Endodermal cell (in vitro differentiated cells): ENCODE results near the gene NCK1. TPM values are rescaled to one million over a fixed set of nuclear protein-coding genes. Genes with fewer than 3 reads are reported as not detected.
"Not testable (repeated sequence)": the region's sequence is repeated elsewhere in the genome, so short reads cannot be mapped to it uniquely, and the experiment has no call there.

Experiments used
- DNase-seq: peaks from one replicate; pipeline ENCODE4 v3.0.0-alpha.2; 2017
- H3K27ac ChIP-seq: 2 replicates; pipeline ENCODE4 v1.5.1; 2013; ENCODE audit warnings: mild to moderate bottlenecking, low read depth, low read length, moderate library complexity
- H3K27me3 ChIP-seq: 2 replicates; pipeline ENCODE4 v1.6.1; 2013; ENCODE audit warnings: mild to moderate bottlenecking, low read length, moderate library complexity; ENCODE audit not compliant: insufficient read depth, control insufficient read depth, poor library complexity, severe bottlenecking
- H3K36me3 ChIP-seq: 2 replicates; pipeline ENCODE4 v1.7.0; 2013; ENCODE audit warnings: mild to moderate bottlenecking, low read length, moderate library complexity; ENCODE audit not compliant: control insufficient read depth, insufficient read depth
- H3K4me1 ChIP-seq: one replicate; pipeline ENCODE4 v1.7.0; 2013; ENCODE audit warnings: low read length; ENCODE audit not compliant: control insufficient read depth, insufficient read depth
- H3K4me3 ChIP-seq: 2 replicates; pipeline ENCODE4 v1.5.1; 2013; ENCODE audit warnings: mild to moderate bottlenecking, low read length, moderate library complexity
- H3K9ac ChIP-seq: 2 replicates; pipeline ENCODE4 v1.6.1; 2013; ENCODE audit warnings: mild to moderate bottlenecking, low read length, moderate library complexity; ENCODE audit not compliant: poor library complexity, severe bottlenecking; ENCODE audit errors: extremely low read depth
- H3K9me3 ChIP-seq: 2 replicates; pipeline ENCODE4 v1.6.1; 2013; ENCODE audit warnings: mild to moderate bottlenecking, low read length, moderate library complexity; ENCODE audit not compliant: control insufficient read depth
- H3K27ac Mint-ChIP-seq: 2 replicates; pipeline ENCODE4 v1.8.0; 2020; ENCODE audit warnings: mixed read lengths
- H3K27me3 Mint-ChIP-seq: 2 replicates; pipeline ENCODE4 v1.8.0; 2021; ENCODE audit warnings: mild to moderate bottlenecking, mixed read lengths; ENCODE audit not compliant: insufficient read depth
- H3K36me3 Mint-ChIP-seq: 2 replicates; pipeline ENCODE4 v1.8.0; 2020; ENCODE audit warnings: low read depth, mixed read lengths
- H3K4me1 Mint-ChIP-seq: 2 replicates; pipeline ENCODE4 v1.8.0; 2020; ENCODE audit warnings: mixed read lengths
- H3K4me3 Mint-ChIP-seq: 2 replicates; pipeline ENCODE4 v1.8.0; 2020; ENCODE audit warnings: mild to moderate bottlenecking, moderate library complexity, mixed read lengths
- H3K9me3 Mint-ChIP-seq: 2 replicates; pipeline ENCODE4 v1.8.0; 2020; ENCODE audit warnings: mild to moderate bottlenecking, mixed read lengths
- CTCF ChIP-seq: fragments of 200-600 bp; sonication (generic); conservative IDR thresholded peaks from 2 replicates; pipeline ENCODE4 v1.5.0; 2021; ENCODE audit warnings: antibody characterized with exemption, mild to moderate bottlenecking
- WGBS, 2 experiments: methylation state at CpG; one replicate each; pipeline versions ENCODE4 v1.1.5 to v1.1.7; 2013; ENCODE audit warnings: missing lambda C conversion rate in 2 of 2, mixed read lengths in 1 of 2; ENCODE audit not compliant: insufficient coverage in 1 of 2, insufficient read length in 1 of 2; 5-methylcytosine and 5-hydroxymethylcytosine counted together
- total RNA-seq, 2 donors: library from RNA; stranded (reverse); fragmentation: NEBNext Ultra II Directional in 1 of 2; extraction: Animal tissue kit (Norgen Biotek cat#: 25700) in 1 of 2; gene quantifications; 2 replicates in 1 of 2; 3 replicates in 1 of 2; pipeline ENCODE4 v1.2.1, GENCODE V29; 2021

NCK1 gene
- total RNA-seq, 2 donors from 2014 or later, result 24.5 to 28.9 TPM

- DNase-seq, result no peak
- H3K27ac ChIP-seq, result no peak overlapping the region
- H3K9me3 ChIP-seq, result peaks cover 43% of the 10 kb centered on the region
- H3K27me3 ChIP-seq, result no peaks in the 10 kb centered on the region
- no peaks in the 10 kb centered on the region for H3K27me3 Mint-ChIP-seq
- H3K9ac ChIP-seq, result no peak overlapping the region
- H3K4me3 ChIP-seq, result no peak overlapping the region
- 95 to 100% methylated on average over 1 to 3 of the region's 3 CpGs for WGBS, 2 experiments
- no peak overlapping the region for H3K4me3 Mint-ChIP-seq
- H3K27ac Mint-ChIP-seq, result peak overlapping the region; percentile 50
- no peaks in the 10 kb centered on the region for H3K4me1 ChIP-seq
- peaks cover 37% of the 10 kb centered on the region for H3K4me1 Mint-ChIP-seq
- TF ChIP-seq CTCF, result no peak
- no peaks in the 10 kb centered on the region for H3K36me3 ChIP-seq
- H3K9me3 Mint-ChIP-seq, result peaks cover 21% of the 10 kb centered on the region
- H3K36me3 Mint-ChIP-seq, result peaks cover 21% of the 10 kb centered on the region
Observed at GRCh38 chr3:136901391-136901790, 39.4 kb downstream of the NCK1 start.

- H3K9me3 Mint-ChIP-seq, result peaks cover 21% of the 10 kb centered on the region
- not testable (repeated sequence) for H3K4me3 ChIP-seq, H3K9ac ChIP-seq, H3K27ac Mint-ChIP-seq, H3K27me3 Mint-ChIP-seq, DNase-seq, H3K27ac ChIP-seq, H3K4me1 ChIP-seq, H3K4me3 Mint-ChIP-seq, H3K27me3 ChIP-seq, H3K36me3 ChIP-seq
- peaks cover 21% of the 10 kb centered on the region for H3K36me3 Mint-ChIP-seq
- WGBS, 2 experiments, result 85% methylated on average over 1 of the region's 1 CpG; no CpG with 5 or more reads in 1 of the 2 experiments
- H3K9me3 ChIP-seq, result peaks cover 43% of the 10 kb centered on the region
- H3K4me1 Mint-ChIP-seq, result peaks cover 42% of the 10 kb centered on the region
Observed at GRCh38 chr3:136902530-136902929, 40.5 kb downstream of the NCK1 start.

- H3K27me3 ChIP-seq, result no peaks in the 10 kb centered on the region
- no peak for DNase-seq
- Mint-ChIP-seq H3K27me3 (no peaks in the 10 kb centered on the region), H3K4me1 (peaks cover 40% of the 10 kb centered on the region), H3K4me3 (no peak overlapping the region), H3K9me3 (peaks cover 21% of the 10 kb centered on the region), H3K36me3 (peaks cover 21% of the 10 kb centered on the region), H3K27ac (no peak overlapping the region)
- no peaks in the 10 kb centered on the region for H3K4me1 ChIP-seq
- no peak overlapping the region for H3K27ac ChIP-seq
- TF ChIP-seq CTCF, result no peak
- H3K9me3 ChIP-seq, result peaks cover 43% of the 10 kb centered on the region
- 46 to 69% methylated on average over 1 of the region's 1 CpG for WGBS, 2 experiments
- no peaks in the 10 kb centered on the region for H3K36me3 ChIP-seq
- no peak overlapping the region for H3K9ac ChIP-seq
- no peak overlapping the region for H3K4me3 ChIP-seq
Observed at GRCh38 chr3:136903899-136904298, 41.9 kb downstream of the NCK1 start.

- H3K36me3 ChIP-seq, result no peaks in the 10 kb centered on the region
- Mint-ChIP-seq H3K4me1 (peaks cover 34% of the 10 kb centered on the region), H3K27me3 (no peaks in the 10 kb centered on the region), H3K36me3 (peaks cover 21% of the 10 kb centered on the region), H3K9me3 (peaks cover 21% of the 10 kb centered on the region), H3K4me3 (no peak overlapping the region), H3K27ac (no peak overlapping the region)
- H3K9ac ChIP-seq, result no peak overlapping the region
- peaks cover 43% of the 10 kb centered on the region for H3K9me3 ChIP-seq
- no peaks in the 10 kb centered on the region for H3K4me1 ChIP-seq
- no peak overlapping the region for H3K4me3 ChIP-seq
- TF ChIP-seq CTCF, result no peak
- 88 to 100% methylated on average over 1 to 4 of the region's 4 CpGs for WGBS, 2 experiments
- H3K27ac ChIP-seq, result no peak overlapping the region
- H3K27me3 ChIP-seq, result no peaks in the 10 kb centered on the region
- no peak for DNase-seq
Observed at GRCh38 chr3:136904746-136905145, 42.7 kb downstream of the NCK1 start.
